Mucosa of rectum (tissue), 2 donors: ENCODE measurements around the gene MIA2.

Experiments used
- H3K27ac ChIP-seq, 2 donors: one replicate each; pipeline ENCODE4 v1.7.0; 2013; ENCODE audit warnings: inconsistent platforms in 2 of 2, low read depth in 2 of 2, low read length in 2 of 2
- H3K27me3 ChIP-seq, 2 donors: one replicate each; pipeline ENCODE4 v1.7.0; 2013; ENCODE audit warnings: low read length in 2 of 2; ENCODE audit not compliant: control insufficient read depth in 2 of 2, insufficient read depth in 2 of 2
- H3K36me3 ChIP-seq, 2 donors: one replicate each; pipeline ENCODE4 v1.7.0; 2013; ENCODE audit warnings: low read length in 2 of 2; ENCODE audit not compliant: control insufficient read depth in 2 of 2, insufficient read depth in 2 of 2
- H3K4me1 ChIP-seq, 2 donors: one replicate each; pipeline ENCODE4 v1.7.0; 2013; ENCODE audit warnings: low read length in 2 of 2, mild to moderate bottlenecking in 1 of 2; ENCODE audit not compliant: control insufficient read depth in 2 of 2, insufficient read depth in 2 of 2
- H3K4me3 ChIP-seq, 2 donors: one replicate each; pipeline ENCODE4 v1.7.0; 2013; ENCODE audit warnings: low read length in 2 of 2
- H3K9ac ChIP-seq, 2 donors: one replicate each; pipeline ENCODE4 v1.7.0; 2013; ENCODE audit warnings: low read length in 2 of 2, low read depth in 1 of 2, mild to moderate bottlenecking in 1 of 2
- H3K9me3 ChIP-seq, 2 donors: one replicate each; pipeline ENCODE4 v1.7.0; 2013; ENCODE audit warnings: low read length in 2 of 2; ENCODE audit not compliant: control insufficient read depth in 2 of 2
- donor health status: healthy.
- donor health status: Normal muscosa, but diverticular disease.

The MIA2 gene

GRCh38 chr14:39431416-39432178 is 197.9 kb downstream of the MIA2 start:
- no peaks in the 10 kb centered on the region for H3K36me3 ChIP-seq
- H3K9me3 ChIP-seq, result no peaks in the 10 kb centered on the region
- no peaks in the 10 kb centered on the region for H3K27me3 ChIP-seq
- peak overlapping the region; percentile 84 to 92 for H3K4me3 ChIP-seq
- peaks cover 16 to 24% of the 10 kb centered on the region in 2 donors for H3K4me1 ChIP-seq
- peak overlapping the region; percentile 89 to 97 for H3K9ac ChIP-seq
- H3K27ac ChIP-seq, result peak overlapping the region; percentile 98 to 99

DNA sequence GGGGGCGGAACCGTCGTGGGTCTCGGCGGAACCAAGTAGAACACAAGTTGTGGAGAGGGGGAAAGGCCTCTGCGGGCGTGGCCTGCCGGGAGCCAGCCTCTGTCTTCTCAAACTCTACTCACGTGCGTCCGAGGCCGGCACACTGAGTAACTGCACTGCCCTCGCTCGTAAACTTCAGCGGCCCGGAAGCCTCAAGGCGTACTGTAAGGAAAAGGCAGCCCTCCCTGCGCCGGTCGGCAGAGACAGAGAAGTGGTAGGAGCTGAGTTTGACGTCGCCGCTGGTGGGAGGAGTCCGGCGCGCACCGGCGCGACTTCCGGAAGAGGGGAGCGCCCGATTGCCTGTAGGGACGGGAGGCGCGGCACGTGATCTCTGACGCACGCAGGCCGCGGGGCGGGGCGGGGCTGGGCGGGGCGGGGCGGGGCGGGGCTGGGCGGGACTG is 198.5 kb downstream of the MIA2 start, which contains the start of gene FBXO33:
TSS of gene FBXO33 (minus strand) at position 255 of the 440 bp plus-strand sequence. CDS start 271 bp downstream, outside the sequence.
- H3K9me3 ChIP-seq, result no peaks in the 10 kb centered on the region
- no peaks in the 10 kb centered on the region for H3K36me3 ChIP-seq
- peak within 1 kb of the TSS; percentile 84 to 92 for H3K4me3 ChIP-seq
- no peaks in the 10 kb centered on the region for H3K27me3 ChIP-seq
- H3K9ac ChIP-seq, result peak within 1 kb of the TSS; percentile 90 to 97
- H3K4me1 ChIP-seq, result peaks cover 16 to 24% of the 10 kb centered on the region in 2 donors
- peak within 1 kb of the TSS; percentile 99 for H3K27ac ChIP-seq

GRCh38 chr14:39432619-39433451 is 199.1 kb downstream of the MIA2 start:
- Histone ChIP-seq H3K27ac (peak overlapping the region; percentile 99), H3K9me3 (no peaks in the 10 kb centered on the region), H3K27me3 (no peaks in the 10 kb centered on the region), H3K4me3 (peak overlapping the region; percentile 75 to 79), H3K9ac (peak overlapping the region; percentile 81 to 90), H3K4me1 (peaks cover 16 to 24% of the 10 kb centered on the region in 2 donors), H3K36me3 (no peaks in the 10 kb centered on the region)

DNA sequence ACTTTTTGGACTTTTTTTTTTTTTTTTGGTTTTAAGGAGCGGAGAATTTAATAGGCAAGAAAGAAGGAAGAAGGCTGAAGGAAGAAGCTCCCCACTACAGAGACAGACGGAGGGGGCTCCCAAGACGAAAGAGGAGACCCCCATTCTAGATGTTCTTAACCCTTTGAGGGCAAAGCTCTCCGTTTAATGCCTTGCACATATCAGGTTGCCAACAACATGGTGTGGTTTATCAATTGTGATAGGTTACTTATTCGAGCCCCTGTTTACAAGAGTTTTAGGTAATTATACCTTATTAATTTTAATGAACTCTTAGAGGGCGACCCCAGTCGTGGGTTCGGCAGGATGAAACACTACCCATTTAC is 199.7 kb downstream of the MIA2 start:
- no peaks in the 10 kb centered on the region for H3K9me3 ChIP-seq
- no peaks in the 10 kb centered on the region for H3K27me3 ChIP-seq
- peaks cover 16 to 24% of the 10 kb centered on the region in 2 donors for H3K4me1 ChIP-seq
- H3K4me3 ChIP-seq, result peak overlapping the region; percentile 75 to 79
- H3K9ac ChIP-seq, result peak overlapping the region; percentile 81 to 90
- no peaks in the 10 kb centered on the region for H3K36me3 ChIP-seq
- peak overlapping the region; percentile 99 for H3K27ac ChIP-seq

DNA sequence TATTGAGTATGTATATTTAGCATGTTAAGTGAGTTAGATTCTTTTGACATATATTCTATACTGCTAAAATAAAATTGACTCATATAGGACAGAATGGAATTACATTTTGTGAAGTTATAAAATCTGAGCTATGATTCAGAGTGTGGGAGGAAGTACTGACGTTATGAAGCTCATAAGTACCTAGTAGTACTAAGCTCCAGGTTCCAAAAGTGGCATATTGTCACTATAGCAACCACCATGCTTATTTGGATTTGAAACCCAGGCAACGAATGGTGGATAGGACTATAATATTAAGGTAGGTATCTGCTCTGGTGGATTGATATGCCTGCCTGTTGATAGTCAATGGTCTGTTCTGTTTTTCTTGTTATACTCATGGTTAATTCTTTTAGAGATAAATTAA is 200.7 kb downstream of the MIA2 start:
- no peaks in the 10 kb centered on the region for H3K9me3 ChIP-seq
- no peaks in the 10 kb centered on the region for H3K36me3 ChIP-seq
- no peak overlapping the region for H3K9ac ChIP-seq
- no peak overlapping the region for H3K4me3 ChIP-seq
- H3K4me1 ChIP-seq, result peaks cover 15 to 24% of the 10 kb centered on the region in 2 donors
- no peaks in the 10 kb centered on the region for H3K27me3 ChIP-seq
- H3K27ac ChIP-seq, result no peak overlapping the region

- no peaks in the 10 kb centered on the region for H3K27me3 ChIP-seq
- H3K36me3 ChIP-seq, result no peaks in the 10 kb centered on the region
- no peak overlapping the region for H3K9ac ChIP-seq
- no peak overlapping the region for H3K4me3 ChIP-seq
- no peak overlapping the region for H3K27ac ChIP-seq
- peaks cover 10 to 16% of the 10 kb centered on the region in 2 donors for H3K4me1 ChIP-seq
- H3K9me3 ChIP-seq, result no peaks in the 10 kb centered on the region
Measured at GRCh38 chr14:39435241-39435640, 201.5 kb downstream of the MIA2 start.
